DND-41 (cell line): ENCODE measurements around the gene SLC25A13.

Experiments used
- ATAC-seq: fragments of 200-7000 bp; cut with Tn5 transposase; 3 replicates; pipeline ENCODE4 v1.9.1; 2021; ENCODE audit warnings: low read depth; ENCODE audit not compliant: insufficient read depth
- DNase-seq: peaks from one replicate; pipeline ENCODE4 v3.0.0-alpha.2; 2020
- H2AFZ ChIP-seq: 2 replicates; pipeline ENCODE4 v1.6.0; 2012; ENCODE audit warnings: low read depth, low read length
- H3K27ac ChIP-seq: 2 replicates; pipeline ENCODE4 v1.5.1; 2012; ENCODE audit warnings: low read length, inconsistent platforms
- H3K27me3 ChIP-seq: fragments of 200-600 bp; sonication (generic); 2 replicates; pipeline ENCODE4 v1.6.0; 2012; ENCODE audit warnings: low read length, mild to moderate bottlenecking, inconsistent platforms; ENCODE audit not compliant: insufficient read depth, poor library complexity
- H3K36me3 ChIP-seq: 2 replicates; pipeline ENCODE4 v1.5.1; 2012; ENCODE audit warnings: low read length, inconsistent platforms; ENCODE audit not compliant: insufficient read depth
- H3K4me1 ChIP-seq: 2 replicates; pipeline ENCODE4 v1.5.1; 2012; ENCODE audit warnings: mild to moderate bottlenecking, low read length; ENCODE audit not compliant: insufficient read depth
- H3K4me2 ChIP-seq: 2 replicates; pipeline ENCODE4 v1.6.0; 2012; ENCODE audit warnings: mild to moderate bottlenecking, moderate library complexity, low read length, inconsistent platforms; ENCODE audit not compliant: insufficient read depth
- H3K4me3 ChIP-seq, 2 experiments: fragments of 200-600 bp in 1 of 2; shearing (Covaris generic) in 1 of 2; 2 replicates each; pipeline ENCODE4 v1.5.1; 2012 to 2016; ENCODE audit warnings: inconsistent platforms in 2 of 2, low read length in 2 of 2, mild to moderate bottlenecking in 2 of 2, low read depth in 1 of 2, moderate library complexity in 1 of 2
- H3K79me2 ChIP-seq: 2 replicates; pipeline ENCODE4 v1.6.0; 2012; ENCODE audit warnings: low read length, inconsistent platforms; ENCODE audit not compliant: insufficient read depth
- H3K9ac ChIP-seq: 2 replicates; pipeline ENCODE4 v1.6.0; 2012; ENCODE audit warnings: low read depth, mild to moderate bottlenecking, inconsistent platforms, low read length, moderate library complexity
- H3K9me3 ChIP-seq: 2 replicates; pipeline ENCODE4 v1.5.1; 2012; ENCODE audit warnings: low read length, moderate library complexity, mild to moderate bottlenecking, inconsistent platforms; ENCODE audit not compliant: insufficient read depth, severe bottlenecking
- H4K20me1 ChIP-seq: 2 replicates; pipeline ENCODE4 v1.6.0; 2012; ENCODE audit warnings: low read length; ENCODE audit not compliant: insufficient read depth
- EZH2 ChIP-seq: IDR thresholded peaks from 3 replicates; pipeline ENCODE4 v1.6.1; 2012; ENCODE audit warnings: borderline replicate concordance, low read depth, mild to moderate bottlenecking, moderate library complexity, low read length, inconsistent platforms; ENCODE audit not compliant: severe bottlenecking
- TF ChIP-seq, protein P1 (sequence below): IDR thresholded peaks from 2 replicates; pipeline ENCODE4 v1.5.1; 2012; ENCODE audit warnings: borderline replicate concordance, low read length, moderate library complexity, mild to moderate bottlenecking; ENCODE audit not compliant: poor library complexity, severe bottlenecking; ENCODE audit errors: extremely low read depth

SLC25A13 gene

GRCh38 chr7:96349572-96349971, 27.7 kb upstream of the SLC25A13 start:
- H3K4me2 ChIP-seq = no peak overlapping the region
- H3K27me3 ChIP-seq = no peaks in the 10 kb centered on the region
- H3K9me3 ChIP-seq = no peaks in the 10 kb centered on the region
- no peak overlapping the region for H3K27ac ChIP-seq
- H3K9ac ChIP-seq = no peak overlapping the region
- no peaks in the 10 kb centered on the region for H3K79me2 ChIP-seq
- DNase-seq (no peak), ATAC-seq (no peak)
- H3K4me1 ChIP-seq = no peaks in the 10 kb centered on the region
- no peaks in the 10 kb centered on the region for H3K36me3 ChIP-seq
- no peaks in the 10 kb centered on the region for H4K20me1 ChIP-seq
- H3K4me3 ChIP-seq = no peak overlapping the region
- no peak overlapping the region for H2AFZ ChIP-seq
- TF ChIP-seq, protein P1, sequence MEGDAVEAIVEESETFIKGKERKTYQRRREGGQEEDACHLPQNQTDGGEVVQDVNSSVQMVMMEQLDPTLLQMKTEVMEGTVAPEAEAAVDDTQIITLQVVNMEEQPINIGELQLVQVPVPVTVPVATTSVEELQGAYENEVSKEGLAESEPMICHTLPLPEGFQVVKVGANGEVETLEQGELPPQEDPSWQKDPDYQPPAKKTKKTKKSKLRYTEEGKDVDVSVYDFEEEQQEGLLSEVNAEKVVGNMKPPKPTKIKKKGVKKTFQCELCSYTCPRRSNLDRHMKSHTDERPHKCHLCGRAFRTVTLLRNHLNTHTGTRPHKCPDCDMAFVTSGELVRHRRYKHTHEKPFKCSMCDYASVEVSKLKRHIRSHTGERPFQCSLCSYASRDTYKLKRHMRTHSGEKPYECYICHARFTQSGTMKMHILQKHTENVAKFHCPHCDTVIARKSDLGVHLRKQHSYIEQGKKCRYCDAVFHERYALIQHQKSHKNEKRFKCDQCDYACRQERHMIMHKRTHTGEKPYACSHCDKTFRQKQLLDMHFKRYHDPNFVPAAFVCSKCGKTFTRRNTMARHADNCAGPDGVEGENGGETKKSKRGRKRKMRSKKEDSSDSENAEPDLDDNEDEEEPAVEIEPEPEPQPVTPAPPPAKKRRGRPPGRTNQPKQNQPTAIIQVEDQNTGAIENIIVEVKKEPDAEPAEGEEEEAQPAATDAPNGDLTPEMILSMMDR = no peak

DNA sequence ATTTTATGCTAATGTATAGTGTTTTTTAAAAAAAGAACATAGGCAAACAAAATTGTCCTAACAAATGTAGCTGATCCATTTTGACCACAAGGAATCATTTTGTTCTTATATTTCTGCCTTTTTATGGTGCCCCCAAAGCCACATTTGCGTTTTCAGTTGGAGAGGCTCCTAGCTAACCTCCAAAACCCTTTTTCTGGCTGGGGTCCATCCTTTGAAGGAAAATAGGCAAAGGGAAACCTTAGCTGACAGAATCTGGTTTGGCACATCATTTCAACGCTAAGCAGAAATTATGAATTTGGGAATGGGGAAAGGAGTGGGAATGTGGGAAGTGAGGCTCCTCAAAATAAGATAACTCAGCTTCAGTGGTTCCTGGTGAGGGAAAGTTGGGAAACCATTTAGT, 25.6 kb upstream of the SLC25A13 start:
- TF ChIP-seq EZH2 = no peak
- TF ChIP-seq, protein P1 = no peak

GRCh38 chr7:96346293-96346953, 24.5 kb upstream of the SLC25A13 start:
- Histone ChIP-seq H3K27me3 (no peaks in the 10 kb centered on the region), H3K4me3 (no peak overlapping the region), H3K36me3 (no peaks in the 10 kb centered on the region), H2AFZ (no peak overlapping the region), H4K20me1 (no peaks in the 10 kb centered on the region), H3K9me3 (no peaks in the 10 kb centered on the region), H3K4me1 (no peaks in the 10 kb centered on the region), H3K79me2 (no peaks in the 10 kb centered on the region), H3K4me2 (no peak overlapping the region), H3K9ac (no peak overlapping the region), H3K27ac (no peak overlapping the region)
- TF ChIP-seq EZH2 = no peak
- TF ChIP-seq, protein P1 = no peak
- DNase-seq = no peak
- ATAC-seq = no peak

More for the DNA sequence above, 25.6 kb upstream of the SLC25A13 start:
- H3K9ac ChIP-seq = no peak overlapping the region
- no peaks in the 10 kb centered on the region for H3K36me3 ChIP-seq
- H3K4me2 ChIP-seq = no peak overlapping the region
- DNase-seq = no peak
- H2AFZ ChIP-seq = no peak overlapping the region
- no peaks in the 10 kb centered on the region for H3K79me2 ChIP-seq
- H3K27ac ChIP-seq = no peak overlapping the region
- no peak overlapping the region for H3K4me3 ChIP-seq
- no peaks in the 10 kb centered on the region for H4K20me1 ChIP-seq
- no peaks in the 10 kb centered on the region for H3K27me3 ChIP-seq
- H3K4me1 ChIP-seq = no peaks in the 10 kb centered on the region
- no peak for ATAC-seq
- H3K9me3 ChIP-seq = no peaks in the 10 kb centered on the region

DNA sequence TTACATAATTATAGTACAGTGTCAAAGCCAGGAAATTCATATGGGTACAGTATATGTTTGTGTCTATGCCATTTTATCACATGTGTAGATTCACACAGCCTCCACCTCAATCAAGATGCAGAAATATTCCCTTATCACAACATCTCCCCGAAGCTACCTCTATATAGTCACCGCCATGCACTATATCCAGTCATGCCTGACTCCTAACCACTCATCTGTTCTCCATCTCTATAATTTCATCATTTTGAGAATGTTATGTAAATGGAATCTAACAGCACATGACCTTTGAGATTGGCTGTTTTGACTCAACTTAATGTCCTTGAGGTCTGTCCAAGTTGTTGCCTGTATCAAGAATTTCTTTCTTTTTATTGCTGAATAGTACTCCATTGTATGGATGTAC, 22.3 kb upstream of the SLC25A13 start:
- no peak overlapping the region for H3K9ac ChIP-seq
- H4K20me1 ChIP-seq = no peaks in the 10 kb centered on the region
- H3K27ac ChIP-seq = no peak overlapping the region
- no peak overlapping the region for H3K4me3 ChIP-seq
- no peaks in the 10 kb centered on the region for H3K36me3 ChIP-seq
- TF ChIP-seq EZH2 = no peak
- TF ChIP-seq, protein P1 = no peak
- H3K4me2 ChIP-seq = no peak overlapping the region
- H3K4me1 ChIP-seq = no peaks in the 10 kb centered on the region
- H2AFZ ChIP-seq = no peak overlapping the region
- DNase-seq (no peak), ATAC-seq (no peak)
- H3K9me3 ChIP-seq = no peaks in the 10 kb centered on the region
- no peaks in the 10 kb centered on the region for H3K27me3 ChIP-seq
- H3K79me2 ChIP-seq = no peaks in the 10 kb centered on the region
